Trophoblast cell (in vitro differentiated cells and primary cell): ENCODE data around the gene GRK6.
"Not testable (repeated sequence)": the region's sequence is repeated elsewhere in the genome, so short reads cannot be mapped to it uniquely, and the experiment has no call there.

Experiments
- DNase-seq, 2 donors: peaks; one replicate each; pipeline ENCODE4 v3.0.0-alpha.2; 2016
- H2AFZ ChIP-seq: 2 replicates; pipeline ENCODE4 v1.6.1; 2013; ENCODE audit warnings: low read length, moderate library complexity, mild to moderate bottlenecking; ENCODE audit not compliant: insufficient read depth, poor library complexity
- H2AK5ac ChIP-seq: 2 replicates; pipeline ENCODE4 v1.6.1; 2013; ENCODE audit warnings: mild to moderate bottlenecking, low read length
- H2BK120ac ChIP-seq: 2 replicates; pipeline ENCODE4 v1.6.1; 2013; ENCODE audit warnings: low read length, mild to moderate bottlenecking, moderate library complexity; ENCODE audit not compliant: insufficient read depth, poor library complexity
- H2BK12ac ChIP-seq: 2 replicates; pipeline ENCODE4 v1.6.1; 2013; ENCODE audit warnings: mild to moderate bottlenecking, low read length, moderate library complexity
- H2BK5ac ChIP-seq: 2 replicates; pipeline ENCODE4 v1.6.1; 2013; ENCODE audit warnings: low read length, low read depth, moderate library complexity, mild to moderate bottlenecking; ENCODE audit not compliant: poor library complexity
- H3K14ac ChIP-seq: 2 replicates; pipeline ENCODE4 v1.6.1; 2013; ENCODE audit warnings: mild to moderate bottlenecking, low read length
- H3K18ac ChIP-seq: 2 replicates; pipeline ENCODE4 v1.6.1; 2013; ENCODE audit warnings: mild to moderate bottlenecking, low read length
- H3K23ac ChIP-seq: 2 replicates; pipeline ENCODE4 v1.6.1; 2013; ENCODE audit warnings: low read length
- H3K27ac ChIP-seq: 2 replicates; pipeline ENCODE4 v1.5.1; 2013; ENCODE audit warnings: low read depth, mild to moderate bottlenecking, inconsistent platforms, low read length, moderate library complexity
- H3K27me3 ChIP-seq: 2 replicates; pipeline ENCODE4 v1.6.1; 2013; ENCODE audit warnings: inconsistent platforms, mild to moderate bottlenecking, low read length, moderate library complexity; ENCODE audit not compliant: insufficient read depth
- H3K36me3 ChIP-seq, 2 experiments: 1 replicate in 1 of 2; 2 replicates in 1 of 2; pipeline ENCODE4 v1.6.1; 2013; ENCODE audit warnings: low read length in 2 of 2, mild to moderate bottlenecking in 2 of 2, moderate library complexity in 1 of 2; ENCODE audit not compliant: insufficient read depth in 2 of 2, control insufficient read depth in 1 of 2
- H3K4ac ChIP-seq: 2 replicates; pipeline ENCODE4 v1.6.1; 2013; ENCODE audit warnings: low read depth, mild to moderate bottlenecking, low read length, moderate library complexity
- H3K4me1 ChIP-seq, 2 experiments: 1 replicate in 1 of 2; 2 replicates in 1 of 2; pipeline ENCODE4 v1.6.1; 2013; ENCODE audit warnings: low read length in 2 of 2, mild to moderate bottlenecking in 2 of 2, moderate library complexity in 1 of 2; ENCODE audit not compliant: insufficient read depth in 2 of 2, control insufficient read depth in 1 of 2
- H3K4me2 ChIP-seq: 2 replicates; pipeline ENCODE4 v1.6.1; 2013; ENCODE audit warnings: inconsistent platforms, mild to moderate bottlenecking, low read length, moderate library complexity
- H3K4me3 ChIP-seq: 2 replicates; pipeline ENCODE4 v1.5.1; 2013; ENCODE audit warnings: mild to moderate bottlenecking, low read depth, low read length, inconsistent platforms
- H3K79me1 ChIP-seq: one replicate; pipeline ENCODE4 v1.6.1; 2013; ENCODE audit warnings: low read length
- H3K79me2 ChIP-seq: 2 replicates; pipeline ENCODE4 v1.6.1; 2013; ENCODE audit warnings: low read length, mild to moderate bottlenecking; ENCODE audit not compliant: control insufficient read depth, insufficient read depth, poor library complexity
- H3K9ac ChIP-seq: 2 replicates; pipeline ENCODE4 v1.6.1; 2013; ENCODE audit warnings: mild to moderate bottlenecking, low read length
- H3K9me3 ChIP-seq: 2 replicates; pipeline ENCODE4 v1.6.1; 2013; ENCODE audit warnings: low read depth, mild to moderate bottlenecking, control low read depth, inconsistent platforms, low read length; ENCODE audit not compliant: insufficient read depth
- H4K12ac ChIP-seq: 2 replicates; pipeline ENCODE4 v1.6.1; 2013; ENCODE audit warnings: low read depth, mild to moderate bottlenecking, low read length, moderate library complexity
- H4K8ac ChIP-seq: 2 replicates; pipeline ENCODE4 v1.6.1; 2013; ENCODE audit warnings: low read depth, mild to moderate bottlenecking, low read length, moderate library complexity
- H4K91ac ChIP-seq: one replicate; pipeline ENCODE4 v1.6.1; 2013; ENCODE audit warnings: low read depth, mild to moderate bottlenecking, low read length, moderate library complexity
- WGBS: extraction: QIAGEN DNeasy Blood & Tissue Kit; methylation state at CpG from one replicate; pipeline ENCODE4 v1.1.7; 2013; ENCODE audit warnings: missing lambda C conversion rate; ENCODE audit not compliant: insufficient read length, insufficient coverage; ENCODE audit errors: extremely low coverage; 5-methylcytosine and 5-hydroxymethylcytosine counted together

Gene GRK6

GRCh38 chr5:177412603-177413233 is 13.8 kb upstream of the GRK6 start:
- Histone ChIP-seq H3K4me3 (no peak overlapping the region), H3K14ac (no peak overlapping the region), H4K91ac (no peak overlapping the region), H2BK120ac (no peak overlapping the region), H2AK5ac (no peak overlapping the region), H3K4me2 (no peak overlapping the region), H3K18ac (no peak overlapping the region), H2AFZ (no peak overlapping the region), H3K9me3 (peaks cover 1% of the 10 kb centered on the region), H4K8ac (no peak overlapping the region), H3K79me2 (no peaks in the 10 kb centered on the region), H3K4me1 (no peaks in the 10 kb centered on the region), H3K23ac (peak overlapping the region; percentile 68), H3K9ac (no peak overlapping the region), H4K12ac (no peak overlapping the region), H3K4ac (no peak overlapping the region), H2BK12ac (no peak overlapping the region), H2BK5ac (no peak overlapping the region), H3K27ac (no peak overlapping the region), H3K27me3 (no peaks in the 10 kb centered on the region), H3K79me1 (no peaks in the 10 kb centered on the region), H3K36me3 (no peaks in the 10 kb centered on the region)
- no CpG with 5 or more reads among the region's 8 CpGs for WGBS
- no peak for DNase-seq

- WGBS: no CpG with 5 or more reads among the region's 3 CpGs
Observed at GRCh38 chr5:177414481-177414880, 12.0 kb upstream of the GRK6 start.

GRCh38 chr5:177417081-177417480 is 9.4 kb upstream of the GRK6 start:
- H3K23ac ChIP-seq, H3K27me3 ChIP-seq, H3K4ac ChIP-seq, H3K4me3 ChIP-seq, H2BK12ac ChIP-seq, H3K79me1 ChIP-seq, H2BK120ac ChIP-seq, H3K9ac ChIP-seq, H2AK5ac ChIP-seq, H3K4me1 ChIP-seq, H2BK5ac ChIP-seq, DNase-seq, H3K14ac ChIP-seq, H3K18ac ChIP-seq, H4K8ac ChIP-seq, H3K36me3 ChIP-seq, H3K79me2 ChIP-seq, H4K12ac ChIP-seq, H3K27ac ChIP-seq, H4K91ac ChIP-seq, H3K9me3 ChIP-seq, H3K4me2 ChIP-seq, H2AFZ ChIP-seq: not testable (repeated sequence)
- WGBS: no CpG with 5 or more reads among the region's 6 CpGs

More at GRCh38 chr5:177414481-177414880, 12.0 kb upstream of the GRK6 start:
- no peak overlapping the region for H3K4ac ChIP-seq
- no peak overlapping the region for H2BK5ac ChIP-seq
- H3K23ac ChIP-seq: no peak overlapping the region
- no peaks in the 10 kb centered on the region for H3K4me1 ChIP-seq
- H3K4me3 ChIP-seq: no peak overlapping the region
- H2BK120ac ChIP-seq: no peak overlapping the region
- H3K9me3 ChIP-seq: no peaks in the 10 kb centered on the region
- no peak overlapping the region for H3K27ac ChIP-seq
- H2AFZ ChIP-seq: no peak overlapping the region
- no peaks in the 10 kb centered on the region for H3K79me2 ChIP-seq
- no peak overlapping the region for H4K8ac ChIP-seq
- no peak overlapping the region for H2AK5ac ChIP-seq
- H3K4me2 ChIP-seq: no peak overlapping the region
- no peaks in the 10 kb centered on the region for H3K79me1 ChIP-seq
- no peak overlapping the region for H3K14ac ChIP-seq
- no peak overlapping the region for H2BK12ac ChIP-seq
- no peak for DNase-seq
- no peak overlapping the region for H3K18ac ChIP-seq
- no peak overlapping the region for H4K12ac ChIP-seq
- H3K36me3 ChIP-seq: no peaks in the 10 kb centered on the region
- H3K9ac ChIP-seq: no peak overlapping the region
- H3K27me3 ChIP-seq: no peaks in the 10 kb centered on the region
- H4K91ac ChIP-seq: no peak overlapping the region

GRCh38 chr5:177419046-177419445 is 7.4 kb upstream of the GRK6 start:
- H4K91ac ChIP-seq: no peak overlapping the region
- H2BK120ac ChIP-seq: no peak overlapping the region
- H2AK5ac ChIP-seq: no peak overlapping the region
- peak; percentile 52 to 91 for DNase-seq
- H4K12ac ChIP-seq: no peak overlapping the region
- no peak overlapping the region for H4K8ac ChIP-seq
- H3K4me2 ChIP-seq: no peak overlapping the region
- no peaks in the 10 kb centered on the region for H3K27me3 ChIP-seq
- H3K9me3 ChIP-seq: no peaks in the 10 kb centered on the region
- H3K9ac ChIP-seq: no peak overlapping the region
- H3K4ac ChIP-seq: no peak overlapping the region
- no peak overlapping the region for H2BK12ac ChIP-seq
- WGBS: no CpG with 5 or more reads among the region's 3 CpGs
- H3K18ac ChIP-seq: no peak overlapping the region
- no peaks in the 10 kb centered on the region for H3K36me3 ChIP-seq
- H3K79me2 ChIP-seq: no peaks in the 10 kb centered on the region
- no peaks in the 10 kb centered on the region for H3K79me1 ChIP-seq
- no peak overlapping the region for H3K23ac ChIP-seq
- H2BK5ac ChIP-seq: no peak overlapping the region
- no peak overlapping the region for H3K14ac ChIP-seq
- no peak overlapping the region for H2AFZ ChIP-seq
- H3K27ac ChIP-seq: no peak overlapping the region
- no peak overlapping the region for H3K4me3 ChIP-seq
- no peaks in the 10 kb centered on the region for H3K4me1 ChIP-seq
